HepG2 (cell line): ENCODE data around the gene CDC14B. TPM values are rescaled to one million over a fixed set of nuclear protein-coding genes. Genes with fewer than 3 reads are reported as not detected.

Experiments used
- ATAC-seq: fragments of 200-7000 bp; cut with Tn5 transposase; 3 replicates; pipeline ENCODE4 v1.9.1; 2020; ENCODE audit warnings: mild to moderate bottlenecking, moderate library complexity
- BruUV-seq: library from RNA; stranded (reverse); fragments of 400-500 nt; replicated peaks from 2 replicates; lab custom pipeline; 2021; lab: Mats Ljungman, UMichigan
- CTCF ChIA-PET: fragments of 300-600 bp; formaldehyde crosslinking; extraction: SDS; loops from one replicate; lab custom pipeline; 2021; ENCODE audit warnings: low total read pairs, inconsistent platforms, low intra/inter-chr PET ratio; lab: Yijun Ruan, JAX
- POLR2A ChIA-PET: fragments of 350-600 bp; sonication (Branson Sonifier 250); formaldehyde crosslinking; loops from one replicate; lab custom pipeline; 2020; ENCODE audit warnings: antibody characterized with exemption, inconsistent platforms; lab: Yijun Ruan, JAX
- DNase-seq: peaks from one replicate; pipeline ENCODE4 v3.0.0-alpha.2; 2015; ENCODE audit warnings: low spot score
- FAIRE-seq: peaks from 3 replicates; lab custom pipeline; 2011; peaks lifted over from hg19 to GRCh38; lab: Jason Lieb, UNC
- H2AFZ ChIP-seq: one replicate; pipeline ENCODE4 v1.6.1; 2011; ENCODE audit warnings: low read length, inconsistent platforms
- H3K27ac ChIP-seq: fragments of 300-600 bp; 3 replicates; pipeline ENCODE4 v1.8.0; 2011; ENCODE audit warnings: mixed run types, mild to moderate bottlenecking, mixed read lengths, low read length, inconsistent platforms; ENCODE audit not compliant: insufficient read depth; ENCODE audit errors: extremely low read length
- H3K27me3 ChIP-seq, 2 experiments: fragments of 200-600 bp in 1 of 2; 2 replicates in 1 of 2; 3 replicates in 1 of 2; pipeline versions ENCODE4 v1.6.0 to v1.8.0; 2011; ENCODE audit warnings: low read length in 2 of 2, mild to moderate bottlenecking in 2 of 2, moderate library complexity in 2 of 2, inconsistent platforms in 1 of 2; ENCODE audit not compliant: insufficient read depth in 2 of 2, control insufficient read depth in 1 of 2
- H3K36me3 ChIP-seq, 2 experiments: fragments of 200-600 bp in 1 of 2; replicated peaks in 1 of 2; 2 replicates in 1 of 2; 3 replicates in 1 of 2; pipeline versions ENCODE4 v1.5.1 to v1.8.0; 2011; ENCODE audit warnings: low read length in 2 of 2, inconsistent platforms in 1 of 2; ENCODE audit not compliant: insufficient read depth in 2 of 2, control insufficient read depth in 1 of 2
- H3K4me1 ChIP-seq: 2 replicates; pipeline ENCODE4 v1.5.1; 2012; ENCODE audit warnings: low read length, inconsistent platforms; ENCODE audit not compliant: insufficient read depth
- H3K4me2 ChIP-seq: 2 replicates; pipeline ENCODE4 v1.6.0; 2011; ENCODE audit warnings: low read depth, low read length, inconsistent platforms
- H3K4me3 ChIP-seq, 3 experiments: fragments of 200-600 bp in 1 of 3; sonication (generic), shearing (Covaris generic) in 1 of 3; replicated peaks in 1 of 3; 2 replicates each; pipeline ENCODE4 v1.5.1; 2011 to 2016; ENCODE audit warnings: low read length in 3 of 3, inconsistent platforms in 2 of 3, low read depth in 2 of 3, mild to moderate bottlenecking in 2 of 3, control low read depth in 1 of 3, mixed read lengths in 1 of 3; ENCODE audit not compliant: insufficient read depth in 1 of 3
- H3K79me2 ChIP-seq: one replicate; pipeline ENCODE4 v1.6.1; 2011; ENCODE audit warnings: low read length, inconsistent platforms; ENCODE audit not compliant: insufficient read depth
- H3K9ac ChIP-seq: 2 replicates; pipeline ENCODE4 v1.6.0; 2011; ENCODE audit warnings: mild to moderate bottlenecking, low read depth, low read length, inconsistent platforms; ENCODE audit not compliant: insufficient read depth
- H3K9me3 ChIP-seq: 2 replicates; pipeline ENCODE4 v1.5.1; 2012; ENCODE audit warnings: mild to moderate bottlenecking, low read length
- H4K20me1 ChIP-seq: 2 replicates; pipeline ENCODE4 v1.6.0; 2011; ENCODE audit warnings: inconsistent platforms, mild to moderate bottlenecking, low read length, moderate library complexity; ENCODE audit not compliant: insufficient read depth
- CREB1 ChIP-seq, 2 experiments: fragments of 450-650 bp in 1 of 2; IDR thresholded peaks; 2 replicates each; pipeline ENCODE4 v1.6.1; 2016 to 2017; ENCODE audit warnings: control low read depth in 1 of 2, mild to moderate bottlenecking in 1 of 2, missing compliant biosample characterization in 1 of 2, missing genetic modification characterization in 1 of 2
- GPBP1L1 ChIP-seq: sonication (generic); formaldehyde crosslinking; IDR thresholded peaks from 2 replicates; pipeline ENCODE4 v1.5.0; 2020; ENCODE audit warnings: mild to moderate bottlenecking, missing genetic modification reagents
- HNF4A ChIP-seq: sonication (generic); formaldehyde crosslinking; IDR thresholded peaks from 2 replicates; pipeline ENCODE4 v1.4.0; 2020; ENCODE audit warnings: missing genetic modification reagents
- JUND ChIP-seq: sonication (generic); formaldehyde crosslinking; IDR thresholded peaks from 2 replicates; pipeline ENCODE4 v1.8.0; 2022; ENCODE audit warnings: mild to moderate bottlenecking, missing genetic modification reagents
- NFE2 ChIP-seq: sonication (generic); formaldehyde crosslinking; IDR thresholded peaks from 2 replicates; pipeline ENCODE4 v1.4.0; 2020; ENCODE audit warnings: missing genetic modification reagents
- NR2F6 ChIP-seq, 2 experiments: IDR thresholded peaks; 2 replicates each; pipeline ENCODE4 v1.6.1; 2016; ENCODE audit warnings: antibody characterized with exemption in 1 of 2, mild to moderate bottlenecking in 1 of 2
- PLRG1 ChIP-seq: fragments of 450-650 bp; conservative IDR thresholded peaks from 2 replicates; pipeline ENCODE4 v1.6.1; 2016
- POLR2G ChIP-seq: fragments of 200-400 bp; formaldehyde crosslinking; IDR thresholded peaks from 2 replicates; pipeline ENCODE4 v1.6.1; 2018; ENCODE audit warnings: mild to moderate bottlenecking, low read depth, low read length, moderate library complexity
- ZBTB4 ChIP-seq: sonication (generic); formaldehyde crosslinking; IDR thresholded peaks from 2 replicates; pipeline ENCODE4 v1.4.0; 2020; ENCODE audit warnings: missing genetic modification reagents, mild to moderate bottlenecking, borderline replicate concordance
- ZBTB46 ChIP-seq: sonication (generic); formaldehyde crosslinking; IDR thresholded peaks from 2 replicates; pipeline ENCODE4 v1.4.0; 2020; ENCODE audit warnings: mild to moderate bottlenecking, missing genetic modification reagents, borderline replicate concordance
- ZFP90 ChIP-seq: sonication (generic); formaldehyde crosslinking; IDR thresholded peaks from 2 replicates; pipeline ENCODE4 v1.8.0; 2022; ENCODE audit warnings: missing genetic modification reagents, mild to moderate bottlenecking, inconsistent platforms, borderline replicate concordance
- ZNF124 ChIP-seq: sonication (generic); formaldehyde crosslinking; IDR thresholded peaks from 2 replicates; pipeline ENCODE4 v1.4.0; 2020; ENCODE audit warnings: missing genetic modification reagents
- ZNF335 ChIP-seq: sonication (generic); formaldehyde crosslinking; IDR thresholded peaks from 2 replicates; pipeline ENCODE4 v1.4.0; 2020; ENCODE audit warnings: missing genetic modification reagents
- ZNF484 ChIP-seq: sonication (generic); formaldehyde crosslinking; IDR thresholded peaks from 2 replicates; pipeline ENCODE4 v1.5.1; 2020; ENCODE audit warnings: mild to moderate bottlenecking, low read depth, missing genetic modification reagents, borderline replicate concordance
- ZNF550 ChIP-seq: sonication (generic); formaldehyde crosslinking; IDR thresholded peaks from 2 replicates; pipeline ENCODE4 v1.4.0; 2020; ENCODE audit warnings: mild to moderate bottlenecking, missing genetic modification reagents, borderline replicate concordance
- ZNF674 ChIP-seq: sonication (generic); formaldehyde crosslinking; IDR thresholded peaks from 2 replicates; pipeline ENCODE4 v1.5.0; 2020; ENCODE audit warnings: low read depth, mild to moderate bottlenecking, missing genetic modification reagents
- ZNF709 ChIP-seq: sonication (generic); formaldehyde crosslinking; IDR thresholded peaks from 2 replicates; pipeline ENCODE4 v1.5.0; 2020; ENCODE audit warnings: mild to moderate bottlenecking, missing genetic modification reagents
- WGBS: methylation state at CpG from one replicate; pipeline ENCODE4 v1.1.6; 2017; ENCODE audit warnings: low lambda C conversion rate; 5-methylcytosine and 5-hydroxymethylcytosine counted together
- in situ Hi-C: cut with HindIII; loops from 2 replicates; pipeline ENCODE4 v1.10.0; 2017; ENCODE audit warnings: low pct_unique_long_range_greater_than_20kb; ENCODE audit not compliant: extremely low pct_ligation_motif_present
- intact Hi-C: fragments of 100-400 bp; cut with micrococcal nuclease; formaldehyde crosslinking; loops from one replicate; pipeline ENCODE4 v1.10.0; 2022; ENCODE audit not compliant: unreplicated experiment
- polyA plus RNA-seq, 8 experiments: library from polyadenylated mRNA; depleted of rRNA in 3 of 8; stranded (reverse) in 7 of 8; unstranded in 1 of 8; fragments of >200 nt; fragmentation: Illumina TruSeq in 4 of 8; extraction: Trizol in 4 of 8; gene quantifications; 2 replicates each; pipeline versions ENCODE4 v1.2.1 to v1.2.3, GENCODE V29; 2011 to 2016; ENCODE audit warnings: low read depth in 4 of 8, missing spikeins in 1 of 8, mixed read lengths in 1 of 8; ENCODE audit not compliant: insufficient read depth in 1 of 8
- total RNA-seq, 5 experiments: library from RNA; depleted of rRNA; stranded (reverse); fragments of >200 nt; fragmentation: Illumina TruSeq; extraction: Trizol; gene quantifications; 2 replicates each; pipeline ENCODE4 v1.2.3, GENCODE V29; 2016; ENCODE audit warnings: low read depth in 1 of 5
- TF ChIP-seq, protein P1 (sequence below): sonication (generic); formaldehyde crosslinking; IDR thresholded peaks from 2 replicates; pipeline ENCODE4 v1.9.0; 2021; ENCODE audit warnings: missing genetic modification reagents, borderline replicate concordance

CDC14B gene
- total and polyA plus RNA-seq, 2 of the 13 experiments (the other 11 are each of a cell fraction or from before 2014, with no cell fraction given): 25.8 to 33.3 TPM

DNA sequence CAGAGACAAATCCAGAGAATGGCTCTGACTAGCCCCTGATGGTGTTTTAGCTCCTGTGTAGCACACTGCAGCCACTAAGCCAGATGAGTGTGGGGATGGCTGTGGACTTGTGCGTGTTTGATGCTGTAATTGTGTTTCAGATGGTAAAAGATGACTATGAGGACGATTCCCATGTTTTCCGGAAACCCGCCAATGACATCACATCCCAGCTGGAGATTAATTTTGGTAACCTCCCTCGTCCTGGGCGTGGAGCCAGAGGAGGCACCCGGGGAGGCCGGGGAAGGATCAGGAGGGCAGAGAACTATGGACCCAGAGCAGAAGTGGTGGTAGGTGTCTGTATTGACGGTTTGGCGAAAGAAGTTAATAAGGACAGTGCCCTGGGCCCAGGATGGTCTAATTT lies 131.7 kb downstream of the CDC14B start:
- ChIA-PET CTCF (no interaction called here), POLR2A (no interaction called here)
- peaks cover 9 to 41% of the 10 kb centered on the region in 2 experiments for H3K36me3 ChIP-seq
- peaks cover 81% of the 10 kb centered on the region for H3K4me1 ChIP-seq
- H3K9ac ChIP-seq: no peak overlapping the region
- H3K27ac ChIP-seq: no peak overlapping the region
- H2AFZ ChIP-seq: no peak overlapping the region
- H3K9me3 ChIP-seq: no peaks in the 10 kb centered on the region
- BruUV-seq: no TSS peak
- no peak overlapping the region for H3K4me3 ChIP-seq
- intact Hi-C loops (no loop called here), in situ Hi-C loops (no loop called here)
- no peak for DNase-seq
- no peaks in the 10 kb centered on the region for H4K20me1 ChIP-seq
- no peaks in the 10 kb centered on the region for H3K27me3 ChIP-seq
- H3K79me2 ChIP-seq: no peaks in the 10 kb centered on the region
- H3K4me2 ChIP-seq: no peak overlapping the region
- ATAC-seq: no peak
- FAIRE-seq: no peak
- WGBS: 90% methylated on average over 10 of the region's 10 CpGs
- TF ChIP-seq POLR2G (no peak), ZNF484 (CRISPR knock-in tag) (no peak), PLRG1 (no peak), HNF4A (peak; percentile 37; the same call in 1 of the 2 replicates), ZNF550 (CRISPR knock-in tag) (no peak), ZBTB46 (no peak), NFE2 (CRISPR knock-in tag) (no peak), JUND (no peak), GPBP1L1 (no peak), ZNF709 (CRISPR knock-in tag) (no peak), ZNF124 (no peak), ZNF335 (CRISPR knock-in tag) (no peak), NR2F6 (IDR thresholded peaks at IDR 0.05) (no peak), NR2F6 (CRISPR knock-in tag; IDR thresholded peaks at IDR 0.05) (no peak), ZFP90 (CRISPR knock-in tag) (no peak), CREB1 (IDR thresholded peaks at IDR 0.05) (no peak), CREB1 (CRISPR knock-in tag; IDR thresholded peaks at IDR 0.05) (no peak), ZBTB4 (0 out of 2 replicates have a peak, but pooled peaks have one; percentile 26), ZNF674 (CRISPR knock-in tag) (no peak)
- TF ChIP-seq, protein P1, sequence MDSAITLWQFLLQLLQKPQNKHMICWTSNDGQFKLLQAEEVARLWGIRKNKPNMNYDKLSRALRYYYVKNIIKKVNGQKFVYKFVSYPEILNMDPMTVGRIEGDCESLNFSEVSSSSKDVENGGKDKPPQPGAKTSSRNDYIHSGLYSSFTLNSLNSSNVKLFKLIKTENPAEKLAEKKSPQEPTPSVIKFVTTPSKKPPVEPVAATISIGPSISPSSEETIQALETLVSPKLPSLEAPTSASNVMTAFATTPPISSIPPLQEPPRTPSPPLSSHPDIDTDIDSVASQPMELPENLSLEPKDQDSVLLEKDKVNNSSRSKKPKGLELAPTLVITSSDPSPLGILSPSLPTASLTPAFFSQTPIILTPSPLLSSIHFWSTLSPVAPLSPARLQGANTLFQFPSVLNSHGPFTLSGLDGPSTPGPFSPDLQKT: no peak
